HS-27A (cell line): ENCODE measurements around the gene GALR2.

ENCODE experiments used
- DNase-seq: peaks from one replicate; pipeline ENCODE4 v3.0.0-alpha.2; 2012; ENCODE audit warnings: low read depth, missing footprints

GALR2 gene

GRCh38 chr17:76094046-76094445 lies 19.5 kb downstream of the GALR2 start:
- DNase-seq, result no peak

DNA sequence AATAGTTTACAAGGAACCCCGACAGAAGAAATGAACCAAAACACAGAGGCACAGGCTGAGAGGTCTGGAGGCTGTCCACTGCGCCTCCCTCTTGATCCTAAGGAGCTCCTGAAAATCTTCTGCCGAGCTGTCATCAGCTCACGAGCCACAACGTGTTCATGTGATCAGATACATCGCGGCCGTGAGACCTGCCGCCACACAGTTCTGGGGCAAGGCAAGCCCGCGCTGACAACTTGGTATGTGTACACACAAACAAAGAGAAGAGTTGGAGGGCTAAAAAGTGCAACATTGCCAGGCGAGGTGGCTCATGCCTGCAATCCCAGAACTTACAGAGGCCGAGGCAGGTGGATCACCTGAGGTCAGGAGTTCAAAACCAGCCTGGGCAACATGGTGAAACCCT lies 21.4 kb downstream of the GALR2 start:
- no peak for DNase-seq

DNA sequence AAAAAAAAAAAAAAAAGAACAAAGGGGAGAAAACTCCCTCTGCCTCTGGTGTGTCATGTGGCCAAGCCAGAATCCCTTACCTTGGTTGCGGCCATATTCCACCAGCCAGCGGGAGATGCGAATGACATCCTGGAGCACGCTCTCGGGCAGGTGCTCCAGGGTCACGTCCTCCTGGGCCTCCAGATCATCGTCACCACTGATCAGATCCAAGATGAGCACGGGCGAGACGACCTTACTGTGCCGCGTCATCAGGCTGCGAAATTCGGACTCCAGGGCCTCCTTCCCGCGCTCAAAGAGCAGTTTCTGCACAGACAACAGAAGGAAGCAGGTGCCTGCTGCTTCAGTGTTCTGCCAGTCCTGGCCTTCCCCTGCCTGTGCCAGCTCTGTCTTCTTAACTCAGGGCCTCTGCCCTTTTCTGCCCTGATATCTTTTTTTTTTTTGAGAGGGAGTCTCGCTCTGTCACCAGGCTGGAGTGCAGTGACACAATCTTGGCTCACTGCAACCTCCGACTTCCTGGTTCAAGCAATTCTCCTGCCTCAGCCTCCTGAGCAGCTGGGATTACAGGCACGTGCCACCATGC lies 23.2 kb downstream of the GALR2 start:
- DNase-seq, result no peak

GRCh38 chr17:76102944-76103273 lies 28.3 kb downstream of the GALR2 start:
- DNase-seq, result no peak

GRCh38 chr17:76103274-76104139 lies 28.9 kb downstream of the GALR2 start, which contains the start of gene EXOC7:
EXOC7 (minus strand) TSS chr17:76103787; CDS start chr17:76103692, 95 bp downstream.
- peak; percentile 63 for DNase-seq

GRCh38 chr17:76104140-76104895 lies 29.7 kb downstream of the GALR2 start:
- no peak for DNase-seq

- no peak for DNase-seq
Observed at GRCh38 chr17:76104896-76105231, 30.3 kb downstream of the GALR2 start.

- no peak for DNase-seq
Observed at GRCh38 chr17:76106703-76107102, 32.1 kb downstream of the GALR2 start.

- DNase-seq, result no peak
Observed at GRCh38 chr17:76107509-76107908, 32.9 kb downstream of the GALR2 start.

GRCh38 chr17:76111956-76112355 lies 37.4 kb downstream of the GALR2 start:
- no peak for DNase-seq

GRCh38 chr17:76115138-76115754 lies 40.7 kb downstream of the GALR2 start:
- DNase-seq, result no peak

- no peak for DNase-seq
Observed at GRCh38 chr17:76119409-76120371, 45.1 kb downstream of the GALR2 start.

DNA sequence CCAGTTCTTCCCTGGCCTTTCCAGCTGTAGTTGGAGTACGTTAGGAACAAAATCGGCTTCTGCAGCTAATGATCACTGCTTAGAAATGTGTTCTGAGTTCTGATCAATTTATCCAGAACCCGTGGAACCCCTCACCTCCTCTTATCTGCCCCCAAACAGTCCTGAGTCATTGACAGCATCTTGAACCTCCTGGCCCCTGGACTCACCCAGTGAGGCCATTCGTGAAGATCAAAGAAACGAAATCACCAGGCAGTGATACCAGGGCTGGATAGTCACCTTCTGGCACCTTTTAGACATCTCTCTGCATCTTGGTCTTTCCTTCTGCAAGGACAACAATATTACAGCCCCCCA lies 46.1 kb downstream of the GALR2 start:
- DNase-seq, result no peak

DNA sequence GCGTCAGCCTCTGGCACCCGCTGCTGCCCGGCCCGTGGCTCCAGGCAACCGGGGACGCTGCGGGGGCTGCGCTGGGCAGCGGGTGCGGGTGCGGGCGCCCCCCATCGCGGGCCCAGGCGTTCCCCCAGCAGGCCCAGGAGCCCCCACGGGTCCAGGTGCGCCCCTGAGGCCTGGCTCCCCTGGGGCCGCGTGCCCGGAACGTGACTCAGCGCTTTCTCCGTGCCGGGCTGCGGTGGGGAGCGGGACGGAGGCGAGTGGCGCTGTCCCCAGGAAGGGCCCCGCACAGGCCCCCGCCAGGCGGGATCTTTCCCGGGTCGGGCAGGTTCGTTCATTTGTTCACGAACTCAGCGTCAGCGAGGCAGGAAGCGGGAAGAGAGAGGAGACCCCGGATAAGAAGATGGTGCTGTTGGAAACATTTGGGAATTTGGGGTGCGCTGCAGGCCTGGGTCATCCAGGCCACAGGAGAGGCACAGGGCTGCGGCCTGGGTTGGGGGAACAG lies 47.4 kb downstream of the GALR2 start:
- DNase-seq, result no peak

- DNase-seq, result no peak
Observed at GRCh38 chr17:76122431-76123190, 48.0 kb downstream of the GALR2 start.

GRCh38 chr17:76123191-76123499 lies 48.6 kb downstream of the GALR2 start:
- DNase-seq, result no peak

GRCh38 chr17:76123749-76124581 lies 49.4 kb downstream of the GALR2 start:
- no peak for DNase-seq

- no peak for DNase-seq
Observed at GRCh38 chr17:76124582-76125390, 50.2 kb downstream of the GALR2 start.

DNA sequence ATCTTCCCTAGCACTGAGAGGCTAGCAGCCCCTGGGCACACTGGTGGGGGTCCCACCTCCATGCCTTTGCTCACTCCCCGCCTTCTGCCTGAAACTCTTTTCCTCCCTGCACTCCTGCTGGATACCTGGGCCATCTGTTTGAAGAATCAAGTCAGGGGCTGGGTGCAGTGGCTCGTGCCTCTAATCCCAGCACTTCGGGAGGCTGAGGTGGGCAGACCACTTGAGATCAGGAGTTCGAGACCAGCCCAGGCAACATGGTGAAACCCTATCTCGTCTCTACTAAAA lies 50.8 kb downstream of the GALR2 start:
- no peak for DNase-seq
